ENCODE results near the gene MBOAT7. TPM values are rescaled to one million over a fixed set of nuclear protein-coding genes. Genes with fewer than 3 reads are reported as not detected.

The MBOAT7 gene
- total and polyA plus RNA-seq, 2 of the 4 experiments (the other 2 are of a cell fraction), result 11.3 to 121 TPM

DNA sequence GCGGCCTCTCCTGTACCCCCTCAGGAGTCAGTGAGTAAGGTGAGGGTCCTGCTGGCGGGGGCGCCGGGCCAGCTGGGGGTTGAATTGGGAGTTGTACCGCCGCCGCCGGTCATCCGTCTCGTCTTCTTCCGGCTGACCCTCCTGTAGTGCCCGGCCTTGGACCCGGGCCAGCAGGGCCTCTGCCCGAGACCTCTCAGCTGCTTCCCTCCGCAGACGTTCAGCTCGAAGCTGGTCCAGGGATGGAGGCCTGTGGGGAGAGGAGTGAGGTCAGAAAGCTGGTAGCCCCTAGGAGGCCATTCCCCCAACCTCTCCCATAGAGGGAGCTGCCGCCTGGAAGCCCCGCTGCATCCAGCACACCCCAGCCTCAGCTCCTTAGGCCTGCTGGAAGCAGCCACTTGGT, 33.7 kb downstream of the MBOAT7 start:
- no peak overlapping the region for H3K56ac ChIP-seq (ENCODE audit: extremely low read depth, insufficient read depth, low read length)
- peaks cover 8% of the 10 kb centered on the region for H3K4me1 ChIP-seq (ENCODE audit: control insufficient read depth, insufficient read depth, low read length)
- H4K5ac ChIP-seq (ENCODE audit: low read depth, low read length), result no peak overlapping the region
- no peak overlapping the region for H2AK9ac ChIP-seq (replicated peaks; ENCODE audit: low read depth, low read length, poor library complexity)
- BruUV-seq (replicated peaks), result no TSS peak
- no peak overlapping the region for H3K27ac ChIP-seq (ENCODE audit: insufficient read depth, low read length)
- POLR2A ChIA-PET (ENCODE audit: unreplicated experiment), result no interaction called here
- intact Hi-C loops (cut with micrococcal nuclease) (loop anchor here (5.0 kb wide), 1 partner anchor 1127 kb away; the partner anchor contains the start of genes BRSK1 and HSPBP1), dilution Hi-C loops (cut with HindIII; ENCODE audit: low sequenced_read_pairs, unreplicated experiment) (no loop called here), in situ Hi-C loops (cut with MboI; ENCODE audit: low sequenced_read_pairs) (no loop called here)
- no peak overlapping the region for H2BK20ac ChIP-seq (ENCODE audit: low read depth, low read length)
- H3K18ac ChIP-seq (ENCODE audit: low read depth, low read length), result no peak overlapping the region
- H3K14ac ChIP-seq (replicated peaks; ENCODE audit: low read depth, low read length), result no peak overlapping the region
- H3K4me2 ChIP-seq (ENCODE audit: low read depth, low read length), result no peak overlapping the region
- no peak overlapping the region for H2AFZ ChIP-seq (replicated peaks; ENCODE audit: low read length, poor library complexity)
- H3K36me3 ChIP-seq (ENCODE audit: control insufficient read depth, insufficient read depth, low read length), result peaks cover 53% of the 10 kb centered on the region
- H2BK5ac ChIP-seq (ENCODE audit: low read depth, low read length, poor library complexity, severe bottlenecking), result no peak overlapping the region
- DNase-seq (no peak), ATAC-seq (ENCODE audit: low read depth) (no peak)
- no peak overlapping the region for H2BK120ac ChIP-seq (ENCODE audit: low read depth, low read length)
- no CpG with 5 or more reads among the region's 19 CpGs for WGBS, 2 experiments (ENCODE audit: extremely low coverage in 2 of 2, insufficient read length in 1 of 2)
- no peak overlapping the region for H3K4me3 ChIP-seq (ENCODE audit: insufficient read depth, low read depth, low read length)
- no peak overlapping the region for H3K23ac ChIP-seq (ENCODE audit: low read depth, low read length)
- TF ChIP-seq RAD21 (IDR thresholded peaks at IDR 0.05; ENCODE audit: low read length), result no peak
- TF ChIP-seq SMC3 (IDR thresholded peaks at IDR 0.05; ENCODE audit: low read depth, low read length), result no peak
- TF ChIP-seq, protein P1, sequence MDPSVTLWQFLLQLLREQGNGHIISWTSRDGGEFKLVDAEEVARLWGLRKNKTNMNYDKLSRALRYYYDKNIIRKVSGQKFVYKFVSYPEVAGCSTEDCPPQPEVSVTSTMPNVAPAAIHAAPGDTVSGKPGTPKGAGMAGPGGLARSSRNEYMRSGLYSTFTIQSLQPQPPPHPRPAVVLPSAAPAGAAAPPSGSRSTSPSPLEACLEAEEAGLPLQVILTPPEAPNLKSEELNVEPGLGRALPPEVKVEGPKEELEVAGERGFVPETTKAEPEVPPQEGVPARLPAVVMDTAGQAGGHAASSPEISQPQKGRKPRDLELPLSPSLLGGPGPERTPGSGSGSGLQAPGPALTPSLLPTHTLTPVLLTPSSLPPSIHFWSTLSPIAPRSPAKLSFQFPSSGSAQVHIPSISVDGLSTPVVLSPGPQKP (IDR thresholded peaks at IDR 0.05; ENCODE audit: borderline replicate concordance, low read depth, low read length), result no peak
- TF ChIP-seq MXI1 (IDR thresholded peaks at IDR 0.05; ENCODE audit: borderline replicate concordance, low read depth, low read length), result no peak
- TF ChIP-seq POLR2A (IDR thresholded peaks at IDR 0.05; ENCODE audit: low read depth, low read length), result no peak
- TF ChIP-seq FOS (IDR thresholded peaks at IDR 0.05; ENCODE audit: low read depth, low read length), result no peak
- no peak for TF ChIP-seq CHD1 (IDR thresholded peaks at IDR 0.05; ENCODE audit: low read depth, low read length)
- TF ChIP-seq, protein P2, sequence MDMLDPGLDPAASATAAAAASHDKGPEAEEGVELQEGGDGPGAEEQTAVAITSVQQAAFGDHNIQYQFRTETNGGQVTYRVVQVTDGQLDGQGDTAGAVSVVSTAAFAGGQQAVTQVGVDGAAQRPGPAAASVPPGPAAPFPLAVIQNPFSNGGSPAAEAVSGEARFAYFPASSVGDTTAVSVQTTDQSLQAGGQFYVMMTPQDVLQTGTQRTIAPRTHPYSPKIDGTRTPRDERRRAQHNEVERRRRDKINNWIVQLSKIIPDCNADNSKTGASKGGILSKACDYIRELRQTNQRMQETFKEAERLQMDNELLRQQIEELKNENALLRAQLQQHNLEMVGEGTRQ (IDR thresholded peaks at IDR 0.05; ENCODE audit: low read depth, low read length), result no peak
- no peak for TF ChIP-seq NFE2L2 (IDR thresholded peaks at IDR 0.05; ENCODE audit: low read depth, low read length)
- H4K20me1 ChIP-seq (ENCODE audit: insufficient read depth, low read length), result peaks cover 7% of the 10 kb centered on the region; the same call in 1 of the 2 replicates
- no peak overlapping the region for H2AK5ac ChIP-seq (ENCODE audit: low read depth, low read length)
- CTCF ChIA-PET, result no interaction called here
- H3K9ac ChIP-seq (ENCODE audit: low read depth, low read length), result no peak overlapping the region
- H3K9me3 ChIP-seq (ENCODE audit: control insufficient read depth, insufficient read depth, low read length), result no peaks in the 10 kb centered on the region
- H3K79me1 ChIP-seq (ENCODE audit: low read depth in 1 of 2, low read length in 2 of 2), result peaks cover 10 to 33% of the 10 kb centered on the region in 2 experiments; a peak in 3 of 4 replicates
- H4K91ac ChIP-seq (ENCODE audit: insufficient read depth, low read depth, low read length), result no peak overlapping the region
- no peak overlapping the region for H2BK15ac ChIP-seq (ENCODE audit: low read depth, low read length)
- H3K27me3 ChIP-seq (ENCODE audit: control insufficient read depth, insufficient read depth, low read length), result no peaks in the 10 kb centered on the region
- H3K9me1 ChIP-seq (ENCODE audit: insufficient read depth, low read length), result no peaks in the 10 kb centered on the region; the same call in 1 of the 2 replicates
- no peak overlapping the region for H4K8ac ChIP-seq (ENCODE audit: low read depth in 2 of 2, low read length in 2 of 2)
- H3K4ac ChIP-seq (ENCODE audit: low read depth, low read length), result no peak overlapping the region

Data from IMR-90 (cell line).